IMR-90 (cell line): ENCODE results near the gene PAQR7. TPM values are rescaled to one million over a fixed set of nuclear protein-coding genes. Genes with fewer than 3 reads are reported as not detected.

Source experiments
- ATAC-seq: fragments of 200-7000 bp; cut with Tn5 transposase; 2 replicates; pipeline ENCODE4 v1.9.1; 2020; ENCODE audit warnings: low read depth, mild to moderate bottlenecking, moderate library complexity
- BruUV-seq: library from RNA; stranded (reverse); fragments of 400-500 nt; replicated peaks from 2 replicates; lab custom pipeline; 2021; lab: Mats Ljungman, UMichigan
- CTCF ChIA-PET: fragments of 300-600 bp; formaldehyde crosslinking; extraction: SDS; loops from one replicate; lab custom pipeline; 2021; ENCODE audit warnings: antibody characterized with exemption; lab: Yijun Ruan, JAX
- POLR2A ChIA-PET: fragments of 300-600 bp; sonication (Branson Sonifier 250); formaldehyde crosslinking; loops from one replicate; lab custom pipeline; 2022; ENCODE audit warnings: antibody characterized with exemption; ENCODE audit not compliant: unreplicated experiment; lab: Charles Lee
- DNase-seq: peaks from one replicate; pipeline ENCODE4 v3.0.0; 2013
- H2AFZ ChIP-seq: replicated peaks from 2 replicates; pipeline ENCODE3; 2013; ENCODE audit warnings: low read length, mild to moderate bottlenecking; ENCODE audit not compliant: poor library complexity
- H2AK5ac ChIP-seq: 2 replicates; pipeline ENCODE4 v1.6.1; 2013; ENCODE audit warnings: low read depth, low read length, inconsistent platforms
- H2AK9ac ChIP-seq: replicated peaks from 2 replicates; pipeline ENCODE3; 2013; ENCODE audit warnings: mild to moderate bottlenecking, low read depth, low read length, moderate library complexity; ENCODE audit not compliant: poor library complexity
- H2BK120ac ChIP-seq: 2 replicates; pipeline ENCODE4 v1.6.1; 2013; ENCODE audit warnings: low read depth, low read length, inconsistent platforms
- H2BK15ac ChIP-seq: 3 replicates; pipeline ENCODE4 v1.6.1; 2013; ENCODE audit warnings: low read depth, low read length, inconsistent platforms
- H2BK20ac ChIP-seq: 2 replicates; pipeline ENCODE4 v1.6.1; 2013; ENCODE audit warnings: low read depth, mild to moderate bottlenecking, inconsistent platforms, low read length, moderate library complexity
- H2BK5ac ChIP-seq: 2 replicates; pipeline ENCODE4 v1.6.1; 2013; ENCODE audit warnings: mild to moderate bottlenecking, low read depth, low read length, inconsistent platforms; ENCODE audit not compliant: poor library complexity, severe bottlenecking
- H3K14ac ChIP-seq: replicated peaks from 2 replicates; pipeline ENCODE4 v1.6.1; 2013; ENCODE audit warnings: low read depth, low read length, inconsistent platforms
- H3K18ac ChIP-seq: 2 replicates; pipeline ENCODE4 v1.6.1; 2013; ENCODE audit warnings: low read depth, low read length, control low read depth
- H3K23ac ChIP-seq: 2 replicates; pipeline ENCODE4 v1.6.1; 2013; ENCODE audit warnings: low read depth, low read length, inconsistent platforms
- H3K27ac ChIP-seq: 2 replicates; pipeline ENCODE4 v1.5.1; 2013; ENCODE audit warnings: mild to moderate bottlenecking, control low read depth, low read length; ENCODE audit not compliant: insufficient read depth
- H3K27me3 ChIP-seq: 2 replicates; pipeline ENCODE4 v1.6.1; 2013; ENCODE audit warnings: low read length; ENCODE audit not compliant: control insufficient read depth, insufficient read depth
- H3K36me3 ChIP-seq: 2 replicates; pipeline ENCODE4 v1.6.1; 2013; ENCODE audit warnings: low read length, mixed read lengths; ENCODE audit not compliant: control insufficient read depth, insufficient read depth
- H3K4ac ChIP-seq: 2 replicates; pipeline ENCODE4 v1.6.1; 2013; ENCODE audit warnings: low read depth, low read length, inconsistent platforms
- H3K4me1 ChIP-seq: 2 replicates; pipeline ENCODE4 v1.6.1; 2013; ENCODE audit warnings: low read length, mixed read lengths; ENCODE audit not compliant: control insufficient read depth, insufficient read depth
- H3K4me2 ChIP-seq: 2 replicates; pipeline ENCODE4 v1.6.1; 2013; ENCODE audit warnings: low read depth, mild to moderate bottlenecking, control low read depth, low read length, moderate library complexity
- H3K4me3 ChIP-seq: 2 replicates; pipeline ENCODE4 v1.5.1; 2013; ENCODE audit warnings: low read depth, mild to moderate bottlenecking, control low read depth, low read length, moderate library complexity; ENCODE audit not compliant: insufficient read depth
- H3K56ac ChIP-seq: 2 replicates; pipeline ENCODE4 v1.6.1; 2013; ENCODE audit warnings: low read length, inconsistent platforms; ENCODE audit not compliant: insufficient read depth; ENCODE audit errors: extremely low read depth
- H3K79me1 ChIP-seq, 2 experiments: 2 replicates each; pipeline ENCODE4 v1.6.1; 2013; ENCODE audit warnings: low read length in 2 of 2, inconsistent platforms in 1 of 2, low read depth in 1 of 2
- H3K9ac ChIP-seq: 2 replicates; pipeline ENCODE4 v1.6.1; 2013; ENCODE audit warnings: low read depth, low read length, control low read depth
- H3K9me1 ChIP-seq: 2 replicates; pipeline ENCODE4 v1.6.1; 2013; ENCODE audit warnings: low read length, inconsistent platforms; ENCODE audit not compliant: insufficient read depth
- H3K9me3 ChIP-seq: 2 replicates; pipeline ENCODE4 v1.6.1; 2013; ENCODE audit warnings: low read length; ENCODE audit not compliant: control insufficient read depth, insufficient read depth
- H4K20me1 ChIP-seq: 2 replicates; pipeline ENCODE4 v1.6.1; 2013; ENCODE audit warnings: low read length, inconsistent platforms; ENCODE audit not compliant: insufficient read depth
- H4K5ac ChIP-seq: 2 replicates; pipeline ENCODE4 v1.6.1; 2013; ENCODE audit warnings: mild to moderate bottlenecking, low read depth, low read length, control low read depth
- H4K8ac ChIP-seq, 2 experiments: 2 replicates each; pipeline ENCODE4 v1.6.1; 2013; ENCODE audit warnings: low read depth in 2 of 2, low read length in 2 of 2, control low read depth in 1 of 2, inconsistent platforms in 1 of 2
- H4K91ac ChIP-seq: 2 replicates; pipeline ENCODE4 v1.6.1; 2013; ENCODE audit warnings: low read depth, low read length, inconsistent platforms; ENCODE audit not compliant: insufficient read depth
- BHLHE40 ChIP-seq: fragments of 150-350 bp; IDR thresholded peaks from 2 replicates; pipeline ENCODE4 v1.6.1; 2016; ENCODE audit warnings: mild to moderate bottlenecking, low read depth, low read length
- CHD1 ChIP-seq: IDR thresholded peaks from 2 replicates; pipeline ENCODE4 v1.6.1; 2012; ENCODE audit warnings: low read depth, low read length, improper control_type of control experiment
- CTCF ChIP-seq: conservative IDR thresholded peaks from 2 replicates; pipeline ENCODE4 v1.5.1; 2012; ENCODE audit warnings: mild to moderate bottlenecking, low read depth, low read length, improper control_type of control experiment
- ELK1 ChIP-seq: fragments of 150-350 bp; IDR thresholded peaks from 2 replicates; pipeline ENCODE4 v1.6.1; 2016; ENCODE audit warnings: low read depth, mild to moderate bottlenecking, low read length, moderate library complexity, borderline replicate concordance
- FOS ChIP-seq: fragments of 150-350 bp; IDR thresholded peaks from 2 replicates; pipeline ENCODE4 v1.6.1; 2016; ENCODE audit warnings: low read depth, low read length
- MXI1 ChIP-seq: IDR thresholded peaks from 2 replicates; pipeline ENCODE4 v1.6.1; 2012; ENCODE audit warnings: low read depth, mild to moderate bottlenecking, low read length, moderate library complexity, borderline replicate concordance
- NFE2L2 ChIP-seq: fragments of 150-350 bp; IDR thresholded peaks from 2 replicates; pipeline ENCODE4 v1.6.1; 2016; ENCODE audit warnings: low read depth, mild to moderate bottlenecking, low read length
- POLR2A ChIP-seq: IDR thresholded peaks from 2 replicates; pipeline ENCODE4 v1.6.1; 2012; ENCODE audit warnings: mild to moderate bottlenecking, low read depth, low read length
- RAD21 ChIP-seq: IDR thresholded peaks from 2 replicates; pipeline ENCODE4 v1.6.1; 2012; ENCODE audit warnings: low read length, improper control_type of control experiment
- RCOR1 ChIP-seq: IDR thresholded peaks from 2 replicates; pipeline ENCODE4 v1.6.1; 2012; ENCODE audit warnings: mild to moderate bottlenecking, low read length, improper control_type of control experiment; ENCODE audit not compliant: insufficient replicate concordance
- RFX5 ChIP-seq: IDR thresholded peaks from 2 replicates; pipeline ENCODE4 v1.8.0; 2012; ENCODE audit warnings: low read depth, mild to moderate bottlenecking, low read length, moderate library complexity
- SMC3 ChIP-seq: fragments of 150-350 bp; IDR thresholded peaks from 2 replicates; pipeline ENCODE4 v1.6.1; 2016; ENCODE audit warnings: low read depth, mild to moderate bottlenecking, antibody characterized with exemption, low read length, moderate library complexity
- USF2 ChIP-seq: fragments of 150-350 bp; IDR thresholded peaks from 2 replicates; pipeline ENCODE4 v1.6.1; 2017; ENCODE audit warnings: mild to moderate bottlenecking, antibody characterized with exemption, low read length, low read depth
- WGBS, 2 experiments: methylation state at CpG; one replicate each; pipeline versions ENCODE4 v1.1.5 to v1.1.7; 2013; ENCODE audit warnings: missing lambda C conversion rate in 2 of 2; ENCODE audit not compliant: insufficient read length in 1 of 2; ENCODE audit errors: extremely low coverage in 2 of 2; 5-methylcytosine and 5-hydroxymethylcytosine counted together
- dilution Hi-C: fragments of 300-500 bp; cut with HindIII; formaldehyde crosslinking; loops from one replicate; pipeline ENCODE4 v1.14.3; 2018; ENCODE audit warnings: low sequenced_read_pairs; ENCODE audit not compliant: unreplicated experiment
- in situ Hi-C: fragments of 300-500 bp; cut with MboI; formaldehyde crosslinking; loops from 3 replicates; pipeline ENCODE4 v1.14.3; 2019; ENCODE audit warnings: low sequenced_read_pairs, inconsistent platforms, mixed read lengths
- intact Hi-C: fragments of 100-400 bp; cut with micrococcal nuclease; formaldehyde crosslinking; loops from 2 replicates; pipeline ENCODE4 v1.10.0; 2022
- polyA plus RNA-seq, 3 experiments: library from polyadenylated mRNA; depleted of rRNA; stranded (reverse); fragments of >200 nt; gene quantifications; 2 replicates each; pipeline ENCODE4 v1.2.3, GENCODE V29; 2012; ENCODE audit warnings: low replicate concordance in 1 of 3
- total RNA-seq: library from RNA; depleted of rRNA; stranded (reverse); fragments of >200 nt; gene quantifications from 2 replicates; pipeline ENCODE4 v1.2.3, GENCODE V29; 2012

PAQR7 gene
- total and polyA plus RNA-seq, 2 of the 4 experiments (the other 2 are of a cell fraction), result 9.0 to 12.9 TPM

- peak overlapping the region; percentile 62 for H2BK5ac ChIP-seq
- no peak overlapping the region for H4K91ac ChIP-seq
- ChIA-PET CTCF (interaction anchor here (1.5 to 2.7 kb wide), 2 partner anchors 9 to 15 kb away, joined by 3 to 22 read pairs; no protein-coding TSS in a partner anchor), POLR2A (no interaction called here)
- peak overlapping the region; percentile 6; the same call in 1 of the 2 replicates for H3K4ac ChIP-seq
- H2BK120ac ChIP-seq, result no peak overlapping the region
- no TSS peak for BruUV-seq
- DNase-seq, result peak; percentile 88
- H3K18ac ChIP-seq, result peak overlapping the region; percentile 58; the same call in 1 of the 2 replicates
- no peak overlapping the region for H2BK20ac ChIP-seq
- H4K20me1 ChIP-seq, result peaks cover 10% of the 10 kb centered on the region; the same call in 1 of the 2 replicates
- H3K4me2 ChIP-seq, result peak overlapping the region; percentile 98
- H3K56ac ChIP-seq, result peak overlapping the region; percentile 65
- H3K27ac ChIP-seq, result peak overlapping the region; percentile 36
- peak overlapping the region; percentile 80 for H3K9ac ChIP-seq
- no peaks in the 10 kb centered on the region for H3K9me3 ChIP-seq
- peak overlapping the region; percentile 27; the same call in 1 of the 2 replicates for H3K23ac ChIP-seq
- peak overlapping the region; percentile 41 for H3K14ac ChIP-seq
- H3K4me1 ChIP-seq, result peaks cover 5% of the 10 kb centered on the region
- in situ Hi-C loops, result no loop called here
- WGBS, 2 experiments, result 0% methylated on average over 2 of the region's 34 CpGs; no CpG with 5 or more reads in 1 of the 2 experiments
- peaks cover 13% of the 10 kb centered on the region for H3K9me1 ChIP-seq
- no peak overlapping the region for H2BK15ac ChIP-seq
- no peaks in the 10 kb centered on the region for H3K27me3 ChIP-seq
- H3K36me3 ChIP-seq, result peaks cover 15% of the 10 kb centered on the region
- intact Hi-C loops, result loop anchor here (1.0 kb wide), 1 partner anchor 93 kb away; the partner anchor contains the start of gene PAFAH2
- peak; percentile 92 for ATAC-seq
- H2AK5ac ChIP-seq, result no peak overlapping the region; the same call in 1 of the 2 replicates
- no peak overlapping the region for H2AFZ ChIP-seq
- peaks cover 17 to 28% of the 10 kb centered on the region in 2 experiments for H3K79me1 ChIP-seq
- no peak overlapping the region for H2AK9ac ChIP-seq
- H4K8ac ChIP-seq, result peak overlapping the region; percentile 42 to 55; a peak in 3 of 4 replicates
- dilution Hi-C loops, result no loop called here
- H4K5ac ChIP-seq, result peak overlapping the region; percentile 79; the same call in 1 of the 2 replicates
- H3K4me3 ChIP-seq, result peak overlapping the region; percentile 71
- TF ChIP-seq SMC3, result no peak
- TF ChIP-seq CTCF, result no peak
- no peak for TF ChIP-seq POLR2A
- 0 out of 2 replicates have a peak, but pooled peaks have one; percentile 49 for TF ChIP-seq CHD1
- 0 out of 2 replicates have a peak, but pooled peaks have one; percentile 1 for TF ChIP-seq BHLHE40
- peak; percentile 82; the same call in 1 of the 2 replicates for TF ChIP-seq MXI1
- no peak for TF ChIP-seq NFE2L2
- 0 out of 2 replicates have a peak, but pooled peaks have one; percentile 6 for TF ChIP-seq RAD21
- no peak for TF ChIP-seq FOS
- TF ChIP-seq ELK1, result no peak
- no peak for TF ChIP-seq USF2
- TF ChIP-seq RFX5, result no peak
- TF ChIP-seq RCOR1, result no peak
Measured at GRCh38 chr1:25904943-25905679, 29.6 kb upstream of the PAQR7 start.
